ENCODE measurements around the gene PRLH.

The PRLH gene

GRCh38 chr2:237553948-237554347, 12.4 kb upstream of the PRLH start:
- Mint-ChIP-seq H3K4me1 (peaks cover 2% of the 10 kb centered on the region), H3K9me3 (peaks cover 14% of the 10 kb centered on the region), H3K4me3 (no peak overlapping the region), H3K27me3 (ENCODE audit: low read depth) (peaks cover 6% of the 10 kb centered on the region), H3K27ac (no peak overlapping the region), H3K36me3 (ENCODE audit: low read depth) (no peaks in the 10 kb centered on the region)
- no peak for TF ChIP-seq CTCF (IDR thresholded peaks at IDR 0.05; ENCODE audit: unreplicated experiment in 3 of 3)

- Mint-ChIP-seq H3K4me3 (no peak overlapping the region), H3K36me3 (ENCODE audit: low read depth) (no peaks in the 10 kb centered on the region), H3K27me3 (ENCODE audit: low read depth) (peaks cover 10% of the 10 kb centered on the region), H3K4me1 (peaks cover 15% of the 10 kb centered on the region), H3K9me3 (peaks cover 14% of the 10 kb centered on the region), H3K27ac (no peak overlapping the region)
- TF ChIP-seq CTCF (IDR thresholded peaks at IDR 0.05; ENCODE audit: unreplicated experiment in 3 of 3): no peak
These were observed 10.8 kb upstream of the PRLH start for GRCh38 chr2:237555560-237555959.

GRCh38 chr2:237556773-237557632, 9.4 kb upstream of the PRLH start:
- Mint-ChIP-seq H3K4me1 (peaks cover 15% of the 10 kb centered on the region), H3K9me3 (peaks cover 14% of the 10 kb centered on the region), H3K27me3 (ENCODE audit: low read depth) (peaks cover 11% of the 10 kb centered on the region), H3K4me3 (no peak overlapping the region), H3K27ac (no peak overlapping the region), H3K36me3 (ENCODE audit: low read depth) (no peaks in the 10 kb centered on the region)
- TF ChIP-seq CTCF (IDR thresholded peaks at IDR 0.05; ENCODE audit: unreplicated experiment in 3 of 3): no peak

GRCh38 chr2:237557633-237558015, 8.8 kb upstream of the PRLH start:
- Mint-ChIP-seq H3K4me1 (peaks cover 15% of the 10 kb centered on the region), H3K4me3 (no peak overlapping the region), H3K9me3 (peaks cover 14% of the 10 kb centered on the region), H3K27me3 (ENCODE audit: low read depth) (peaks cover 16% of the 10 kb centered on the region), H3K27ac (no peak overlapping the region), H3K36me3 (ENCODE audit: low read depth) (no peaks in the 10 kb centered on the region)
- TF ChIP-seq CTCF (IDR thresholded peaks at IDR 0.05; ENCODE audit: unreplicated experiment in 3 of 3): no peak

- peaks cover 15% of the 10 kb centered on the region for H3K4me1 Mint-ChIP-seq
- H3K27me3 Mint-ChIP-seq (ENCODE audit: low read depth): peaks cover 26% of the 10 kb centered on the region
- no peaks in the 10 kb centered on the region for H3K36me3 Mint-ChIP-seq (ENCODE audit: low read depth)
- no peak overlapping the region for H3K4me3 Mint-ChIP-seq
- no peak for TF ChIP-seq CTCF (IDR thresholded peaks at IDR 0.05; ENCODE audit: unreplicated experiment in 3 of 3)
- H3K9me3 Mint-ChIP-seq: peaks cover 9% of the 10 kb centered on the region
- no peak overlapping the region for H3K27ac Mint-ChIP-seq
These were observed 7.3 kb upstream of the PRLH start for GRCh38 chr2:237558961-237559641.

All from nephron (organoid).